HepG2 (cell line): ENCODE measurements around the gene FAM53B. TPM values are rescaled to one million over a fixed set of nuclear protein-coding genes. Genes with fewer than 3 reads are reported as not detected.

Experiments
- ATM ChIP-seq: fragments of 450-650 bp; IDR thresholded peaks from 2 replicates; pipeline ENCODE4 v1.7.1; 2017; ENCODE audit warnings: mild to moderate bottlenecking, borderline replicate concordance
- CBX5 ChIP-seq: sonication (generic); formaldehyde crosslinking; IDR thresholded peaks from 2 replicates; pipeline ENCODE4 v1.4.0; 2020; ENCODE audit warnings: missing genetic modification reagents, borderline replicate concordance
- CEBPZ ChIP-seq: IDR thresholded peaks from 2 replicates; pipeline ENCODE4 v1.6.1; 2012; ENCODE audit warnings: low read length, improper control_type of control experiment
- DNMT1 ChIP-seq: sonication (generic); formaldehyde crosslinking; IDR thresholded peaks from 2 replicates; pipeline ENCODE4 v1.5.1; 2020; ENCODE audit warnings: mild to moderate bottlenecking, missing genetic modification reagents
- MXI1 ChIP-seq: IDR thresholded peaks from 3 replicates; pipeline ENCODE4 v1.6.1; 2012; ENCODE audit warnings: low read depth, low read length, inconsistent platforms, borderline replicate concordance
- NCOA2 ChIP-seq: sonication (generic); formaldehyde crosslinking; IDR thresholded peaks from 2 replicates; pipeline ENCODE4 v1.8.0; 2022; ENCODE audit warnings: inconsistent platforms
- NFAT5 ChIP-seq: sonication (generic); formaldehyde crosslinking; IDR thresholded peaks from 2 replicates; pipeline ENCODE4 v1.4.0; 2020; ENCODE audit warnings: missing genetic modification reagents
- THAP8 ChIP-seq: sonication (generic); formaldehyde crosslinking; IDR thresholded peaks from 2 replicates; pipeline ENCODE4 v1.5.1; 2020; ENCODE audit warnings: missing genetic modification reagents, mild to moderate bottlenecking, borderline replicate concordance
- ZFP36 ChIP-seq: fragments of 150-350 bp; IDR thresholded peaks from 2 replicates; pipeline ENCODE4 v1.6.1; 2018; ENCODE audit warnings: borderline replicate concordance, low read length, low read depth; ENCODE audit not compliant: partially characterized antibody
- ZFP91 ChIP-seq: sonication (generic); formaldehyde crosslinking; IDR thresholded peaks from 2 replicates; pipeline ENCODE4 v1.9.0; 2022; ENCODE audit warnings: missing genetic modification reagents, mild to moderate bottlenecking, borderline replicate concordance
- ZNF12 ChIP-seq: sonication (generic); formaldehyde crosslinking; IDR thresholded peaks from 2 replicates; pipeline ENCODE4 v1.5.0; 2020; ENCODE audit warnings: missing genetic modification reagents
- ZNF451 ChIP-seq: sonication (generic); formaldehyde crosslinking; IDR thresholded peaks from 2 replicates; pipeline ENCODE4 v1.5.0; 2020; ENCODE audit warnings: mild to moderate bottlenecking, missing genetic modification reagents
- ZNF660 ChIP-seq: sonication (generic); formaldehyde crosslinking; IDR thresholded peaks from 2 replicates; pipeline ENCODE4 v1.5.1; 2020; ENCODE audit warnings: mild to moderate bottlenecking, low read depth, missing genetic modification reagents, borderline replicate concordance
- polyA plus RNA-seq, 8 experiments: library from polyadenylated mRNA; depleted of rRNA in 3 of 8; stranded (reverse) in 7 of 8; unstranded in 1 of 8; fragments of >200 nt; fragmentation: Illumina TruSeq in 4 of 8; extraction: Trizol in 4 of 8; gene quantifications; 2 replicates each; pipeline versions ENCODE4 v1.2.1 to v1.2.3, GENCODE V29; 2011 to 2016; ENCODE audit warnings: low read depth in 4 of 8, missing spikeins in 1 of 8, mixed read lengths in 1 of 8; ENCODE audit not compliant: insufficient read depth in 1 of 8
- total RNA-seq, 5 experiments: library from RNA; depleted of rRNA; stranded (reverse); fragments of >200 nt; fragmentation: Illumina TruSeq; extraction: Trizol; gene quantifications; 2 replicates each; pipeline ENCODE4 v1.2.3, GENCODE V29; 2016; ENCODE audit warnings: low read depth in 1 of 5
- TF ChIP-seq, protein P1 (sequence below): sonication (generic); formaldehyde crosslinking; IDR thresholded peaks from 2 replicates; pipeline ENCODE4 v1.8.0; 2022; ENCODE audit warnings: low read depth, missing genetic modification reagents

The FAM53B gene
- total and polyA plus RNA-seq, 2 of the 13 experiments (the other 11 are each of a cell fraction or from before 2014, with no cell fraction given): 6.4 to 19.3 TPM

DNA sequence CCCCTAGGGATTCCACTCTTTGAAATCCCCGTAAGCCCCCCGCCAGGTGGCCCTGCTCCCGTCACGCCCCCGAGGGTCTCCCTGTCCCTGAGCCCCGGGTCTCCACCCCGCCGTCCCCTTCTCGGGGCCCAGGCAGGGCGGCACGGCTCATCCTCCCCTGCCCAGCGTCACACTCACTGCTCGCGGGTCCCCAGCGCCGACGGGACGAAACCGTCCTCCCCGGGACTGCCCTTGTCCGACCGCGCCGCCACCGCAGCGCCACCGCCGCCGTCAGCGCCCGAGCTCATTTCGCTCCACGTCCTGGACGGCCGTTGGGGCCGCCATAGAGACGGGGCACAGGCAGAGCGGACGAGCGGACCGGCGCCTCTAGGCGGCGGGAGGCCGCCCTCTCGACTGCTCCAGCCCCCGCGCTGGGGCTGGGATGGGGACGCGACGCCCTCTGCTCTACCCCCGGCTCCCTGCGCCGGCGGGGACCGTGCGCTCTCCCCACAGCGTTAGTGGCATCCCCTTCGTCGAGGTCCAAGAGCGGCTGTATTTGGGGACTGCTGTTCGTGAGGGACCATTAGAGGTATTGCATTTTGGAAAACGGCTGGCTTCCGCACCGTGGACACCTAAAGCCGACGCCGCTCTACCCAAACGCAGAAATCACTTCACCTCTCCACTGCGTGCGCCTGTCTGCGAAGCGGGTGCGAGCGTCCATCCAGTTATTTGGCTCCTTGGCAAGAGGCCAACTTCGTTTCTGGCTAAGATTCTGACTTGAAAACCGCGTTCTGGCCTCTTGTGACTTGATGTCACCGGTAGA lies 47.6 kb upstream of the FAM53B start, which contains the start of gene EEF1AKMT2 (continued):
- TF ChIP-seq CEBPZ (no peak), CBX5 (CRISPR knock-in tag) (peak; percentile 78; the same call in 1 of the 2 replicates), ZNF12 (peak; percentile 65), ZNF660 (CRISPR knock-in tag) (no peak), ZNF451 (CRISPR knock-in tag) (peak; percentile 92), ZFP36 (no peak), ZFP91 (CRISPR knock-in tag) (peak; percentile 95), NCOA2 (peak; percentile 32), MXI1 (no peak; the same call in 2 of the 3 replicates), DNMT1 (CRISPR knock-in tag) (no peak; the same call in 1 of the 2 replicates), NFAT5 (CRISPR knock-in tag) (no peak; the same call in 1 of the 2 replicates), ATM (no peak), THAP8 (CRISPR knock-in tag) (0 out of 2 replicates have a peak, but pooled peaks have one; percentile 43)
- TF ChIP-seq, protein P1, sequence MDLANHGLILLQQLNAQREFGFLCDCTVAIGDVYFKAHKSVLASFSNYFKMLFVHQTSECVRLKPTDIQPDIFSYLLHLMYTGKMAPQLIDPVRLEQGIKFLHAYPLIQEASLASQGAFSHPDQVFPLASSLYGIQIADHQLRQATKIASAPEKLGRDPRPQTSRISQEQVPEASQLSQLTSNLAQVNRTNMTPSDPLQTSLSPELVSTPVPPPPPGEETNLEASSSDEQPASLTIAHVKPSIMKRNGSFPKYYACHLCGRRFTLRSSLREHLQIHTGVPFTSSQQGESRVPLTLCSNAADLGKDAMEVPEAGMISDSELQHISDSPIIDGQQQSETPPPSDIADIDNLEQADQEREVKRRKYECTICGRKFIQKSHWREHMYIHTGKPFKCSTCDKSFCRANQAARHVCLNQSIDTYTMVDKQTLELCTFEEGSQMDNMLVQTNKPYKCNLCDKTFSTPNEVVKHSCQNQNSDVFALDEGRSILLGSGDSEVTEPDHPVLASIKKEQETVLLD: peak; percentile 96
